Measurements from ENCODE around the gene CAMSAP1.

The CAMSAP1 gene

GRCh38 chr9:135821116-135821515 lies 86.2 kb downstream of the CAMSAP1 start:
- TF ChIP-seq CTCF (conservative IDR thresholded peaks at IDR 0.05) (no peak), ZFX (IDR thresholded peaks at IDR 0.05) (no peak)
- no peak overlapping the region for H3K27ac ChIP-seq

- no peak overlapping the region for H3K27ac ChIP-seq
- TF ChIP-seq ZFX (IDR thresholded peaks at IDR 0.05) (no peak), CTCF (conservative IDR thresholded peaks at IDR 0.05) (no peak)
Observed at GRCh38 chr9:135820661-135821060, 86.7 kb downstream of the CAMSAP1 start.

- TF ChIP-seq CTCF (conservative IDR thresholded peaks at IDR 0.05) (no peak), ZFX (IDR thresholded peaks at IDR 0.05) (no peak)
- no peak overlapping the region for H3K27ac ChIP-seq
Observed at GRCh38 chr9:135819905-135820304, 87.4 kb downstream of the CAMSAP1 start.

GRCh38 chr9:135818718-135819475 lies 88.4 kb downstream of the CAMSAP1 start:
- no peak overlapping the region for H3K27ac ChIP-seq
- TF ChIP-seq ZFX (IDR thresholded peaks at IDR 0.05) (no peak), CTCF (conservative IDR thresholded peaks at IDR 0.05) (no peak)

- TF ChIP-seq CTCF (conservative IDR thresholded peaks at IDR 0.05) (no peak), ZFX (IDR thresholded peaks at IDR 0.05) (no peak)
Observed at GRCh38 chr9:135817951-135818717, 89.2 kb downstream of the CAMSAP1 start.

GRCh38 chr9:135816651-135816970 lies 90.7 kb downstream of the CAMSAP1 start:
- H3K27ac ChIP-seq = no peak overlapping the region
- TF ChIP-seq ZFX (IDR thresholded peaks at IDR 0.05) (no peak), CTCF (conservative IDR thresholded peaks at IDR 0.05) (no peak)

More at GRCh38 chr9:135817951-135818717, 89.2 kb downstream of the CAMSAP1 start:
- H3K27ac ChIP-seq = no peak overlapping the region

Measured in C4-2B (cell line).